T47D (cell line): ENCODE results near the gene CDR2L.

Source experiments
- DNase-seq, 2 experiments: peaks; one replicate each; pipeline versions ENCODE4 v3.0.0 to v3.0.0-alpha.2; 2011 to 2012; ENCODE audit warnings: low read depth in 1 of 2, low spot score in 1 of 2
- JUND ChIP-seq: IDR thresholded peaks from 2 replicates; pipeline ENCODE4 v1.6.1; 2012; ENCODE audit warnings: low read depth
- in situ Hi-C: cut with HindIII; loops from 2 replicates; pipeline ENCODE4 v1.10.0; 2016; ENCODE audit warnings: low sequenced_read_pairs, low pct_unique_long_range_greater_than_20kb

CDR2L gene

GRCh38 chr17:74987418-74987908 lies at the start of gene CDR2L:
Gene CDR2L (plus strand): TSS chr17:74987632. CDS start chr17:74988044, 412 bp downstream.
- DNase-seq: peak; percentile 92 to 96
- in situ Hi-C loops: no loop called here

GRCh38 chr17:74938194-74938950 lies 49.1 kb upstream of the CDR2L start:
- TF ChIP-seq JUND: no peak
- DNase-seq: no peak
- in situ Hi-C loops: no loop called here

More at GRCh38 chr17:74987418-74987908, at the start of gene CDR2L:
- no peak for TF ChIP-seq JUND

GRCh38 chr17:74939534-74939933 lies 47.9 kb upstream of the CDR2L start:
- in situ Hi-C loops: no loop called here
- no peak for DNase-seq
- TF ChIP-seq JUND: no peak

DNA sequence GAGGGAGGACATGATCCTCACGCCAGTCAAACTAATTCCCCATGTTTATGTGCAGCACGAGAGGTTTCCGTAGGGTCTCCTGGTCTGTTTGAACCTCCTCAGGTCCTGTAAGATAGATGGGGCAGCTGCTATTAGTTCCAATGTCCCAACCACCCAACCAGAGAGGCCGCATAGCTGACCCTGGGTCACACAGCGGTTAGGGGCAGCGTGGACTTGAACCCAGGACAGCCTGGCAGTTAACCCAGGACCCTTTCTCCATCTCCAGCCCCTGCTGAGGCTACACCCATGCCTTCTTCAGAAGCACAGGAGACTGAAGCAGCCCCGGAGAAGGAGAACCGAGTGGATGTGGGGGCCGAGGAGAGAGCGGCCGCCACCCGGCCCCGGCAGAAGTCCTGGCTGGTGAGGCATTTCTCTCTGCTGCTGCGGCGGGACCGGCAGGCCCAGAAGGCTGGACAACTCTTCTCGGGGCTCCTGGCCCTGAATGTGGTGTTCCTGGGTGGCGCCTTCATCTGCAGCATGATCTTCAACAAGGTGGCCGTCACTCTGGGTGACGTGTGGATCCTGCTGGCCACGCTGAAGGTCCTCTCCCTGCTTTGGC lies 46.2 kb upstream of the CDR2L start:
- no peak for DNase-seq
- no peak for TF ChIP-seq JUND
- in situ Hi-C loops: no loop called here

DNA sequence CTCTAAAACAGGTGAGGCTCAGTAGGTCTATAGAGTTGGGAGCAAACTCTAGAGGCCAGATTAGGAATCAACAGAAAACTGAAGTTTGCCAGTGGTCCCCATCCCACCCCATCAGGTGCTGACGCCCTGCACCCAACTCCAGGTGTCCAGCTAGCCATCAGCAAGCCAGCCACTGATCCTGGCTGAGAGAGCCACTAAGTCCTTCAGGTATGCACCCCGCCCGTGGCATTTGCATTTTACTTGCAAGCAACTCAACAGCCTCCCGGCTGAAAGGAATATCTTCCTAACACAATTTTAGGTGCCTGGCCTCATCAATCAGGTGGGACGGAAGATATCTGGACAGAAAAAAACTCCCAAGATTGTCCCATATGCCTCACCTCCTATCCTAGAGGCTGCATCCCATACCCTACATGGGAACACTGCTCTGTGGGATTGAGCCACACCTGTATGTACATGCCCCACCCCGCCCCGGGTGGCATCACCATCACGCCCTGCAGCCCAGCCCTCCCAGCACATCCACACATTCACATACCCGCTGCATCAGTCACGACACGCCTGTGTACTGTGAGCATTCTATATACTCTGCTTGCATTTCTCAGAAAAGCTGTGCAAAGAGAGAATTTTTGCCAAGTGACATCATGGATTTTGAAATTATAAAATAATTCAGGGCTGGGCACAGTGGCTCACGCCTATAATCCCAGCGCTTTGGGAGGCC lies 43.5 kb upstream of the CDR2L start:
- in situ Hi-C loops: no loop called here
- TF ChIP-seq JUND: no peak

GRCh38 chr17:74945543-74945942 lies 41.9 kb upstream of the CDR2L start:
- in situ Hi-C loops: no loop called here
- DNase-seq: no peak
- no peak for TF ChIP-seq JUND

More for the DNA sequence above, 43.5 kb upstream of the CDR2L start:
- no peak for DNase-seq

- DNase-seq: no peak
- in situ Hi-C loops: no loop called here
- no peak for TF ChIP-seq JUND
Measured at GRCh38 chr17:74946641-74947040, 40.8 kb upstream of the CDR2L start.

DNA sequence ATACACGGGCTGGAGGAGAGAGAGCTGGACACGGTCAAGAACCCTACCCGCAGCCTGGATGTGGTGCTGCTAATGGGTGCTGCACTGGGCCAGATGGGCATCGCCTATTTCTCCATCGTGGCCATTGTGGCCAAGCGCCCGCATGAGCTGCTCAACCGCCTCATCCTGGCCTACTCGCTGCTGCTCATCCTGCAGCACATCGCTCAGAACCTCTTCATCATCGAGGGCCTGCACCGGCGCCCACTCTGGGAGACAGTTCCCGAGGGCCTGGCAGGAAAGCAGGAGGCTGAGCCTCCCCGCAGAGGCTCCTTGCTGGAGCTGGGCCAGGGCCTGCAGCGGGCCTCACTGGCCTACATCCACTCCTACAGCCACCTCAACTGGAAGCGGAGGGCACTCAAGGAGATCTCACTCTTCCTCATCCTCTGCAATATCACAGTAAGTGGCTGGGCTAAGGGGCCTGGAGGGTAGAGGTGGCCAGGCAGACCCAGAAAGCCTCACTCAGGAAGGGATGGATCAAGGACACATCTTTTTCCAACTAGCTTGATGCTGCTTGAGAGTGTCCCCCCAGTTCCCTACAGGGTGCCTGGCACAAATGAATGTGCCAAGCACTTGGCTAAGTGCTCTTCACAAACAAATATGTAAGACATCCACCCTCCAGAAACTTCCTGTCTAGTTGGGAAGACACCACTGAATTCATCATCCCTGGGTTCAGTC lies 40.2 kb upstream of the CDR2L start:
- TF ChIP-seq JUND: no peak
- DNase-seq: no peak
- in situ Hi-C loops: no loop called here

DNA sequence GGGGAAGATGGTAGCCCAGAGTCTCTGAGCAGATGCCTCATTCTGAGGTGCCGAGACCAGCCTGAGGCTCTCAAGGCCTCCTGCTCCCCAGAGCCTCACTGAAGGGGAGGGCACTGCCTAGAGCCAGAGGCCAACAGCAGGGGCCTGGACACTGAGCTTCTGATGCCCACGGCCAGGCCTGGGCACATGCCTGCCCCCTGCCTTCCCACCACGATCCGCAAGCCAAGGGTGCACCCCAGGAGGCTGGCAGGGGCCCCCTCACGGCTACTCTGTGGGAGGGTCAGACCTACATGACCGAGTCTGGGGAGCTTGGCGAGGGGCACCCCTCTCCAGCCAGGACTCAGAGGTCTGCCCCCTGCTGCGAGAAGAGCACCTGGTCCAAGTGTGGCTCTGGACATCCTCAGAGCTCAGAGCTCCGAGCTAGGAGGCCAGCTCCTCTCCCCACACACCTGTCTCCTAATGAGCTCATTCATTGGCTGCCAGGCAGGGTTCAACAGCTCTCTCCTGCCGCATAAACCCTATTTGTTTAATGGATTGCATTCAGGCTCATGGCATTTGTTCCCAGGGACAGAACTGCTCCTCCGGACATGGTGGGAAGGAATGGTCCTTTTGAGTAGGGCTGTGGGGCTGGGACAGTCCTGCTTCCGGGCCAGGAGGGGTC lies 37.8 kb upstream of the CDR2L start:
- peak in 1 of 2 experiments; percentile 35 for DNase-seq
- in situ Hi-C loops: no loop called here
- TF ChIP-seq JUND: no peak

GRCh38 chr17:74950207-74950606 lies 37.2 kb upstream of the CDR2L start:
- TF ChIP-seq JUND: no peak
- no peak for DNase-seq
- in situ Hi-C loops: no loop called here

GRCh38 chr17:74951065-74951464 lies 36.4 kb upstream of the CDR2L start:
- in situ Hi-C loops: no loop called here

More at GRCh38 chr17:74951065-74951464, 36.4 kb upstream of the CDR2L start:
- no peak for TF ChIP-seq JUND
- no peak for DNase-seq
